BLaER1 (cell line): ENCODE data around the gene CEMIP2.

Experiments
- H3K27ac ChIP-seq: shearing (Covaris generic); formaldehyde crosslinking; 2 replicates; pipeline ENCODE4 v1.8.1; 2022
- H3K27me3 ChIP-seq: shearing (Covaris generic); formaldehyde crosslinking; 2 replicates; pipeline ENCODE4 v1.8.1; 2022
- H3K36me3 ChIP-seq: shearing (Covaris generic); formaldehyde crosslinking; 2 replicates; pipeline ENCODE4 v1.8.1; 2022
- H3K4me1 ChIP-seq: shearing (Covaris generic); formaldehyde crosslinking; 2 replicates; pipeline ENCODE4 v1.8.1; 2022
- H3K4me2 ChIP-seq: shearing (Covaris generic); formaldehyde crosslinking; 2 replicates; pipeline ENCODE4 v1.8.1; 2022
- H3K4me3 ChIP-seq: shearing (Covaris generic); formaldehyde crosslinking; 2 replicates; pipeline ENCODE4 v1.8.1; 2022
- H3K9ac ChIP-seq: shearing (Covaris generic); formaldehyde crosslinking; 2 replicates; pipeline ENCODE4 v1.8.1; 2022
- H3K9me3 ChIP-seq: shearing (Covaris generic); formaldehyde crosslinking; 2 replicates; pipeline ENCODE4 v1.8.1; 2022
- H4K20me1 ChIP-seq: shearing (Covaris generic); formaldehyde crosslinking; 2 replicates; pipeline ENCODE4 v1.8.1; 2022
- Cebpa-rat ChIP-seq: shearing (Covaris generic); IDR thresholded peaks from 2 replicates; pipeline ENCODE4 v1.8.1; 2022

The CEMIP2 gene

GRCh38 chr9:71719562-71719961 is 48.8 kb downstream of the CEMIP2 start:
- Histone ChIP-seq H3K36me3 (peaks cover 63% of the 10 kb centered on the region), H3K4me3 (no peak overlapping the region), H3K9ac (no peak overlapping the region), H3K4me1 (no peaks in the 10 kb centered on the region), H3K4me2 (no peak overlapping the region), H3K27ac (no peak overlapping the region), H4K20me1 (no peaks in the 10 kb centered on the region), H3K9me3 (no peaks in the 10 kb centered on the region), H3K27me3 (no peaks in the 10 kb centered on the region)
- TF ChIP-seq Cebpa-rat: no peak

- no peaks in the 10 kb centered on the region for H4K20me1 ChIP-seq
- TF ChIP-seq Cebpa-rat: no peak
- no peaks in the 10 kb centered on the region for H3K4me1 ChIP-seq
- H3K9me3 ChIP-seq: no peaks in the 10 kb centered on the region
- no peak overlapping the region for H3K4me2 ChIP-seq
- no peak overlapping the region for H3K4me3 ChIP-seq
- peaks cover 61% of the 10 kb centered on the region for H3K36me3 ChIP-seq
- no peak overlapping the region for H3K9ac ChIP-seq
- H3K27ac ChIP-seq: no peak overlapping the region
- no peaks in the 10 kb centered on the region for H3K27me3 ChIP-seq
Measured at GRCh38 chr9:71719088-71719487, 49.2 kb downstream of the CEMIP2 start.

GRCh38 chr9:71716138-71716909 is 52.0 kb downstream of the CEMIP2 start:
- H3K27ac ChIP-seq: no peak overlapping the region
- no peak for TF ChIP-seq Cebpa-rat

GRCh38 chr9:71710856-71711255 is 57.5 kb downstream of the CEMIP2 start:
- no peak overlapping the region for H3K27ac ChIP-seq
- no peaks in the 10 kb centered on the region for H4K20me1 ChIP-seq
- H3K9me3 ChIP-seq: no peaks in the 10 kb centered on the region
- no peak for TF ChIP-seq Cebpa-rat
- no peak overlapping the region for H3K9ac ChIP-seq
- no peak overlapping the region for H3K4me2 ChIP-seq
- peaks cover 85% of the 10 kb centered on the region for H3K36me3 ChIP-seq
- H3K27me3 ChIP-seq: no peaks in the 10 kb centered on the region
- H3K4me1 ChIP-seq: no peaks in the 10 kb centered on the region
- H3K4me3 ChIP-seq: no peak overlapping the region

More at GRCh38 chr9:71716138-71716909, 52.0 kb downstream of the CEMIP2 start:
- H3K9ac ChIP-seq: no peak overlapping the region
- H3K9me3 ChIP-seq: no peaks in the 10 kb centered on the region
- no peaks in the 10 kb centered on the region for H4K20me1 ChIP-seq
- H3K4me2 ChIP-seq: no peak overlapping the region
- no peak overlapping the region for H3K4me3 ChIP-seq
- no peaks in the 10 kb centered on the region for H3K4me1 ChIP-seq
- H3K27me3 ChIP-seq: no peaks in the 10 kb centered on the region
- peaks cover 61% of the 10 kb centered on the region for H3K36me3 ChIP-seq

- Histone ChIP-seq H3K9ac (no peak overlapping the region), H3K9me3 (no peaks in the 10 kb centered on the region), H3K4me2 (no peak overlapping the region), H3K4me3 (no peak overlapping the region), H3K27ac (no peak overlapping the region), H3K36me3 (peaks cover 81% of the 10 kb centered on the region), H3K27me3 (no peaks in the 10 kb centered on the region), H4K20me1 (no peaks in the 10 kb centered on the region), H3K4me1 (no peaks in the 10 kb centered on the region)
- no peak for TF ChIP-seq Cebpa-rat
Measured at GRCh38 chr9:71710201-71710600, 58.1 kb downstream of the CEMIP2 start.

GRCh38 chr9:71709384-71709783 is 58.9 kb downstream of the CEMIP2 start:
- no peaks in the 10 kb centered on the region for H3K27me3 ChIP-seq
- H3K9me3 ChIP-seq: no peaks in the 10 kb centered on the region
- H3K4me3 ChIP-seq: no peak overlapping the region
- no peak overlapping the region for H3K4me2 ChIP-seq
- H3K4me1 ChIP-seq: no peaks in the 10 kb centered on the region
- peaks cover 81% of the 10 kb centered on the region for H3K36me3 ChIP-seq
- H3K27ac ChIP-seq: no peak overlapping the region
- TF ChIP-seq Cebpa-rat: no peak
- no peaks in the 10 kb centered on the region for H4K20me1 ChIP-seq
- H3K9ac ChIP-seq: no peak overlapping the region

- Histone ChIP-seq H3K27me3 (no peaks in the 10 kb centered on the region), H3K27ac (no peak overlapping the region), H3K9ac (no peak overlapping the region), H3K4me3 (no peak overlapping the region), H4K20me1 (no peaks in the 10 kb centered on the region), H3K36me3 (peaks cover 71% of the 10 kb centered on the region), H3K9me3 (no peaks in the 10 kb centered on the region), H3K4me2 (no peak overlapping the region), H3K4me1 (no peaks in the 10 kb centered on the region)
- no peak for TF ChIP-seq Cebpa-rat
Measured at GRCh38 chr9:71706176-71706575, 62.1 kb downstream of the CEMIP2 start.

GRCh38 chr9:71704796-71705195 is 63.5 kb downstream of the CEMIP2 start:
- Histone ChIP-seq H3K27me3 (no peaks in the 10 kb centered on the region), H3K9me3 (no peaks in the 10 kb centered on the region), H3K4me2 (no peak overlapping the region), H3K36me3 (peaks cover 71% of the 10 kb centered on the region), H3K4me3 (no peak overlapping the region), H4K20me1 (no peaks in the 10 kb centered on the region), H3K9ac (no peak overlapping the region), H3K4me1 (no peaks in the 10 kb centered on the region), H3K27ac (no peak overlapping the region)
- no peak for TF ChIP-seq Cebpa-rat

GRCh38 chr9:71703172-71703872 is 65.0 kb downstream of the CEMIP2 start:
- Histone ChIP-seq H3K27ac (no peak overlapping the region), H3K36me3 (peaks cover 72% of the 10 kb centered on the region), H4K20me1 (no peaks in the 10 kb centered on the region), H3K9ac (no peak overlapping the region), H3K4me2 (no peak overlapping the region), H3K4me3 (no peak overlapping the region), H3K9me3 (no peaks in the 10 kb centered on the region), H3K4me1 (no peaks in the 10 kb centered on the region), H3K27me3 (no peaks in the 10 kb centered on the region)
- TF ChIP-seq Cebpa-rat: no peak

- H3K4me3 ChIP-seq: no peak overlapping the region
- TF ChIP-seq Cebpa-rat: no peak
- peaks cover 81% of the 10 kb centered on the region for H3K36me3 ChIP-seq
- H3K27me3 ChIP-seq: no peaks in the 10 kb centered on the region
- H3K9me3 ChIP-seq: no peaks in the 10 kb centered on the region
- no peak overlapping the region for H3K27ac ChIP-seq
- no peak overlapping the region for H3K9ac ChIP-seq
- no peak overlapping the region for H3K4me2 ChIP-seq
- no peaks in the 10 kb centered on the region for H4K20me1 ChIP-seq
- H3K4me1 ChIP-seq: no peaks in the 10 kb centered on the region
Measured at GRCh38 chr9:71697882-71698281, 70.4 kb downstream of the CEMIP2 start.
